Activated CD8-positive, alpha-beta T cell treated with anti-CD3 and anti-CD28 coated beads for 36 hours (primary cell): ENCODE data around the gene C1orf94. TPM values are rescaled to one million over a fixed set of nuclear protein-coding genes. Genes with fewer than 3 reads are reported as not detected.
A peak's percentile ranks its signal among the peaks of the same experiment; 100 is the strongest.

Experiments
- ATAC-seq: fragments of 200-7000 bp; cut with Tn5 transposase; one replicate; pipeline ENCODE4 v1.10.0; 2021; ENCODE audit warnings: mild to moderate bottlenecking, moderate library complexity
- CTCF ChIA-PET: fragments of 350-600 bp; sonication (Branson Sonifier 250); formaldehyde crosslinking; loops from one replicate; lab custom pipeline; 2021; ENCODE audit warnings: antibody characterized with exemption; lab: Charles Lee
- POLR2A ChIA-PET: fragments of 350-600 bp; sonication (Branson Sonifier 250); formaldehyde crosslinking; loops from one replicate; lab custom pipeline; 2021; ENCODE audit warnings: antibody characterized with exemption; lab: Charles Lee
- DNase-seq: peaks from one replicate; pipeline ENCODE4 v3.0.0-alpha.2; 2020
- H3K27ac Mint-ChIP-seq: one replicate; pipeline ENCODE4 v1.8.0; 2021; ENCODE audit warnings: mild to moderate bottlenecking, mixed read lengths
- H3K27me3 Mint-ChIP-seq: one replicate; pipeline ENCODE4 v1.8.0; 2021; ENCODE audit warnings: mixed read lengths
- H3K36me3 Mint-ChIP-seq: one replicate; pipeline ENCODE4 v1.8.0; 2021; ENCODE audit warnings: low read depth, mixed read lengths
- H3K4me1 Mint-ChIP-seq: one replicate; pipeline ENCODE4 v1.8.0; 2021; ENCODE audit warnings: low read depth, mixed read lengths
- H3K4me3 Mint-ChIP-seq: one replicate; pipeline ENCODE4 v1.8.0; 2021; ENCODE audit warnings: mild to moderate bottlenecking, moderate library complexity, mixed read lengths
- H3K9me3 Mint-ChIP-seq: one replicate; pipeline ENCODE4 v1.8.0; 2021; ENCODE audit warnings: mixed read lengths
- CTCF ChIP-seq: fragments of 200-600 bp; IDR thresholded peaks from one replicate; pipeline ENCODE4 v1.8.0; 2022; ENCODE audit warnings: antibody characterized with exemption, mild to moderate bottlenecking
- intact Hi-C: fragments of 100-400 bp; cut with micrococcal nuclease; formaldehyde crosslinking; loops from one replicate; pipeline ENCODE4 v1.10.0; 2022
- total RNA-seq, 2 experiments: library from RNA; stranded (reverse); gene quantifications; one replicate each; pipeline ENCODE4 v1.2.3, GENCODE V29; 2021

The C1orf94 gene
- total RNA-seq, 2 experiments from 2014 or later, result not detected

- POLR2A ChIA-PET, result no interaction called here
- H3K4me3 Mint-ChIP-seq, result no peak overlapping the region
- CTCF ChIA-PET, result no interaction called here
- no peak for ATAC-seq
- TF ChIP-seq CTCF, result no peak
- DNase-seq, result no peak
- no peaks in the 10 kb centered on the region for H3K9me3 Mint-ChIP-seq
- H3K36me3 Mint-ChIP-seq, result no peaks in the 10 kb centered on the region
- intact Hi-C loops, result no loop called here
- peaks cover 22% of the 10 kb centered on the region for H3K27me3 Mint-ChIP-seq
- no peak overlapping the region for H3K27ac Mint-ChIP-seq
- no peaks in the 10 kb centered on the region for H3K4me1 Mint-ChIP-seq
Observed at GRCh38 chr1:34155860-34156259, 20.8 kb upstream of the C1orf94 start.

- no peak for TF ChIP-seq CTCF
- Mint-ChIP-seq H3K4me3 (no peak overlapping the region), H3K36me3 (no peaks in the 10 kb centered on the region), H3K27ac (no peak overlapping the region), H3K27me3 (peaks cover 31% of the 10 kb centered on the region), H3K4me1 (no peaks in the 10 kb centered on the region), H3K9me3 (no peaks in the 10 kb centered on the region)
- ATAC-seq (no peak), DNase-seq (no peak)
- POLR2A ChIA-PET, result no interaction called here
- CTCF ChIA-PET, result no interaction called here
- intact Hi-C loops, result no loop called here
Observed at GRCh38 chr1:34156739-34157138, 20.0 kb upstream of the C1orf94 start.

- intact Hi-C loops, result no loop called here
- ATAC-seq (peak; percentile 80), DNase-seq (peak; percentile 62)
- Mint-ChIP-seq H3K4me1 (peaks cover 8% of the 10 kb centered on the region), H3K27ac (no peak overlapping the region), H3K36me3 (no peaks in the 10 kb centered on the region), H3K9me3 (no peaks in the 10 kb centered on the region), H3K4me3 (no peak overlapping the region), H3K27me3 (peaks cover 60% of the 10 kb centered on the region)
- CTCF ChIA-PET, result interaction anchor here (0.7 to 1.3 kb wide), 6 partner anchors 9 to 538 kb away, joined by 3 read pairs; no protein-coding TSS in a partner anchor
- TF ChIP-seq CTCF, result peak; percentile 62
- POLR2A ChIA-PET, result no interaction called here
Observed at GRCh38 chr1:34162852-34163766, 13.6 kb upstream of the C1orf94 start.

- POLR2A ChIA-PET, result no interaction called here
- peaks cover 66% of the 10 kb centered on the region for H3K27me3 Mint-ChIP-seq
- H3K4me3 Mint-ChIP-seq, result no peak overlapping the region
Observed at GRCh38 chr1:34163792-34164731, 12.6 kb upstream of the C1orf94 start.

More at GRCh38 chr1:34163792-34164731, 12.6 kb upstream of the C1orf94 start:
- Mint-ChIP-seq H3K4me1 (peaks cover 8% of the 10 kb centered on the region), H3K9me3 (no peaks in the 10 kb centered on the region), H3K27ac (no peak overlapping the region), H3K36me3 (no peaks in the 10 kb centered on the region)
- no peak for TF ChIP-seq CTCF
- intact Hi-C loops, result no loop called here
- ATAC-seq (no peak), DNase-seq (no peak)
- CTCF ChIA-PET, result interaction anchor here (0.7 to 1.3 kb wide), 4 partner anchors 15 to 539 kb away, joined by 3 read pairs; no protein-coding TSS in a partner anchor
